Suprapubic skin (tissue), 4 donors: ENCODE results near the gene ASCC1. TPM values are rescaled to one million over a fixed set of nuclear protein-coding genes. Genes with fewer than 3 reads are reported as not detected.

Source experiments
- DNase-seq, 2 donors: peaks; one replicate each; pipeline ENCODE4 v3.0.0-alpha.2; 2019; ENCODE audit warnings: low spot score in 2 of 2
- H3K27ac ChIP-seq: fragments of 200-600 bp; sonication (generic); one replicate; pipeline ENCODE4 v1.5.1; 2019
- H3K27me3 ChIP-seq: fragments of 200-600 bp; sonication (generic); one replicate; pipeline ENCODE4 v1.5.1; 2019
- H3K36me3 ChIP-seq: fragments of 200-600 bp; sonication (generic); one replicate; pipeline ENCODE4 v1.5.1; 2019
- H3K4me1 ChIP-seq: fragments of 200-600 bp; sonication (generic); one replicate; pipeline ENCODE4 v1.5.1; 2019
- H3K4me3 ChIP-seq: fragments of 200-600 bp; sonication (generic); one replicate; pipeline ENCODE4 v1.5.1; 2019; ENCODE audit warnings: mild to moderate bottlenecking
- H3K9me3 ChIP-seq: fragments of 200-600 bp; sonication (generic); one replicate; pipeline ENCODE4 v1.5.1; 2019
- CTCF ChIP-seq, 2 donors: fragments of 200-600 bp in 1 of 2; fragments of 450-650 bp in 1 of 2; sonication (generic) in 1 of 2; IDR thresholded peaks; one replicate each; pipeline ENCODE4 v1.5.1; 2016 to 2019; ENCODE audit warnings: antibody characterized with exemption in 2 of 2, mild to moderate bottlenecking in 1 of 2, moderate library complexity in 1 of 2
- EP300 ChIP-seq: sonication (generic); formaldehyde crosslinking; IDR thresholded peaks from one replicate; pipeline ENCODE4 v1.6.1; 2017; ENCODE audit warnings: antibody characterized with exemption
- POLR2A ChIP-seq, 2 donors: fragments of 450-650 bp; IDR thresholded peaks; one replicate each; pipeline ENCODE4 v1.6.1; 2017; ENCODE audit warnings: antibody characterized with exemption in 2 of 2, mild to moderate bottlenecking in 2 of 2, moderate library complexity in 2 of 2
- POLR2AphosphoS5 ChIP-seq, 3 donors: sonication (generic); formaldehyde crosslinking; IDR thresholded peaks; one replicate each; pipeline ENCODE4 v1.6.1; 2017; ENCODE audit warnings: antibody characterized with exemption in 3 of 3
- WGBS: methylation state at CpG from one replicate; pipeline ENCODE4 v1.1.5; 2018; 5-methylcytosine and 5-hydroxymethylcytosine counted together
- total RNA-seq, 4 donors: library from RNA; depleted of rRNA; stranded (reverse); fragments of >200 nt; gene quantifications; one replicate each; pipeline ENCODE4 v1.1.0, GENCODE V29; 2016

ASCC1 gene
- total RNA-seq, 4 donors from 2014 or later: 20.2 to 31.7 (median 21.2) TPM

DNA sequence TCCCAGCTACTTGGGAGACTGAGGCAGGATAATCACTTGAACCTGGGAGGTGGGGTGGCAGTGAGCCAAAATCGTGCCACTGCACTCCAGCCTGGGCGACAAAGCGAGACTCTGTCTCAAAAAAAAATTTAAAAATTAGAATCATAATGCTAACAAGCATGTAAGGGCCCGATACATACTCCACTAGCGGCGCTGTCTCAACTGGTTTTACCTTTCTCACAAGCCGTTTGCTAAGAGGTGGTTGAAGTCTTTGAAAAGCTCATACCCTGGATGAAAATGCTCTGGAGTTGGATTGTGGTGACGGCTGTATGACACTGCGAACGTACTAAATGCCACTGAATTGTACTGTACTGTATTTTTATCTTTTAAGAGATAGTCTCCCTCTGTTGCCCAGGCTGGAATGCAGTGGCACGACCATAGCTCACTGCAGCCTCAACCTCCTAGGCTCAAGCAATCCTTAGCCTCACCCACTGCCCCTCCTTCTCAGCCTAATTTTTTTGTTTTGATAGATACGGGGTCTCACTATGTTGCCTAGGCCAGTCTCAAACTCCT, 157.7 kb downstream of the ASCC1 start:
- Histone ChIP-seq H3K9me3 (no peaks in the 10 kb centered on the region), H3K4me3 (no peak overlapping the region), H3K36me3 (no peaks in the 10 kb centered on the region), H3K4me1 (no peaks in the 10 kb centered on the region), H3K27ac (no peak overlapping the region), H3K27me3 (no peaks in the 10 kb centered on the region)
- TF ChIP-seq EP300 (no peak), POLR2A (IDR thresholded peaks at IDR 0.05) (no peak), POLR2AphosphoS5 (IDR thresholded peaks at IDR 0.05) (no peak), CTCF (IDR thresholded peaks at IDR 0.05) (no peak)
- WGBS: 85% methylated on average over 12 of the region's 12 CpGs
- DNase-seq: no peak

DNA sequence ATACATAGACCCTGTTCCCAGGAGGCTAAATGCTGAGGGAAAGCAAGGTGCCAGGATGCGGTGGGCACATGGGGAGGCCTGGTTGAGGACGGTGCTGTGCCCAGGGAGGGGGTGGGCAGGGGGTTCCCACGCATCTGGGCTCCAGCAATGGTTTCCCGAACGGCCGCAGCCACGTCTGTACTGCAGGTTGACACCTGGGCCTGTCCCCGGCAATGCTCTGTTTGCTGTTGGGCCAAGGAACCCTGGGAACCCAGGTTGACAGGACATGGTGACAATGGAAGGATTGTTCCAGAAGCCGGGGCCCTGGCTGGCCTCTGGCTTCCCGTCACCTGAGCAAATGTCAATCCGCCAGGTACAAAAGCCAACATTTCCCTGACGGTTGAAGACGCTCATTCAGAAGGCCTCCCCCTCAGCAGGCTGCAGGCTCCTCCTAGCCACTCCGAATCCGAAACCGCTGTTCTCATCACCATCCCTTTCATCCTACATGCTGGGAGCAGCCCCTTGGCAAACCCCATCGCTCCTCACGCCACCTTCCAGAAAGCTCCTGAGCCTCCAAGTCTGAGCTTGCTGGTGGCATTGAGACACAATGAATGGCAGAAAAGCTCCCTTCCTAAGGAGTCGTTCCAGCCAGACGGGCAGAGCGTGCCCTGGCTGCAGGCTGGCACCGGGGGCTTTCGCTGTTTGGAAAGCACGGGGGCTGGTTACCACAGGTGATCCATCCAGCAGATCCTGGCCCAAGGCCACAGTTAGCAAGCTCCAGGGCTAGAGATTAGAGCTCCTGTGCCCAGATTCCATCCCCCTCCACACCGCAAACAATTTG, 158.9 kb downstream of the ASCC1 start:
- WGBS: 66% methylated on average over 8 of the region's 25 CpGs
- no peak overlapping the region for H3K4me3 ChIP-seq
- H3K4me1 ChIP-seq: no peaks in the 10 kb centered on the region
- DNase-seq: no peak
- H3K9me3 ChIP-seq: no peaks in the 10 kb centered on the region
- no peaks in the 10 kb centered on the region for H3K36me3 ChIP-seq
- no peak for TF ChIP-seq EP300
- TF ChIP-seq POLR2A (IDR thresholded peaks at IDR 0.05): no peak
- no peak for TF ChIP-seq POLR2AphosphoS5 (IDR thresholded peaks at IDR 0.05)
- TF ChIP-seq CTCF (IDR thresholded peaks at IDR 0.05): no peak
- no peaks in the 10 kb centered on the region for H3K27me3 ChIP-seq
- no peak overlapping the region for H3K27ac ChIP-seq

DNA sequence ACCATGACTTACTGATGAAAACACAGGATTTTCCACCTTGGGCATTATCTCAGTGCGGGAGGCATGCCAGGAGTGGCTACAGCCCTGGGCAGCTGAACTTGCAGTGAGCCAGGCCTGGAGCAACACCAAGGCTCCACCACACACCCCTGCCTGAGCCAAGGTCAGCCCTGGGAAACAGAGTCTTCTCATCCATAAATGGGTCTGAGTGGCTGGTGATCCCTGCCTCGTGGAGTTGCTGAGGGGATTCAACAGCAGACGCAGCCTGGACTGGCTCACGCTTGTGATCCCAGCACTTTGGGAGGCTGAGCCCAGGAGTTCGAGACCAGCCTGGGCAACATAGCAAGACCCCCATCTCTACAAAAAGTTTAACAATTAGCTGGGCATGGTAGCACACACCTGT, 160.0 kb downstream of the ASCC1 start:
- WGBS: 84% methylated on average over 5 of the region's 5 CpGs
- no peak for TF ChIP-seq EP300
- no peak for TF ChIP-seq POLR2AphosphoS5 (IDR thresholded peaks at IDR 0.05)
- TF ChIP-seq POLR2A (IDR thresholded peaks at IDR 0.05): no peak
- TF ChIP-seq CTCF (IDR thresholded peaks at IDR 0.05): no peak
- H3K27ac ChIP-seq: no peak overlapping the region
- H3K4me3 ChIP-seq: no peak overlapping the region
- no peak for DNase-seq
- no peaks in the 10 kb centered on the region for H3K27me3 ChIP-seq
- H3K36me3 ChIP-seq: no peaks in the 10 kb centered on the region
- no peaks in the 10 kb centered on the region for H3K9me3 ChIP-seq
- no peaks in the 10 kb centered on the region for H3K4me1 ChIP-seq

- TF ChIP-seq EP300 (no peak), POLR2AphosphoS5 (IDR thresholded peaks at IDR 0.05) (no peak), CTCF (IDR thresholded peaks at IDR 0.05) (no peak), POLR2A (IDR thresholded peaks at IDR 0.05) (no peak)
- no peaks in the 10 kb centered on the region for H3K9me3 ChIP-seq
- 100% methylated on average over 3 of the region's 7 CpGs for WGBS
- H3K4me3 ChIP-seq: no peak overlapping the region
- H3K36me3 ChIP-seq: no peaks in the 10 kb centered on the region
- no peaks in the 10 kb centered on the region for H3K27me3 ChIP-seq
- no peak for DNase-seq
- H3K27ac ChIP-seq: no peak overlapping the region
- H3K4me1 ChIP-seq: no peaks in the 10 kb centered on the region
These were observed 162.4 kb downstream of the ASCC1 start for GRCh38 chr10:72053690-72054089.

DNA sequence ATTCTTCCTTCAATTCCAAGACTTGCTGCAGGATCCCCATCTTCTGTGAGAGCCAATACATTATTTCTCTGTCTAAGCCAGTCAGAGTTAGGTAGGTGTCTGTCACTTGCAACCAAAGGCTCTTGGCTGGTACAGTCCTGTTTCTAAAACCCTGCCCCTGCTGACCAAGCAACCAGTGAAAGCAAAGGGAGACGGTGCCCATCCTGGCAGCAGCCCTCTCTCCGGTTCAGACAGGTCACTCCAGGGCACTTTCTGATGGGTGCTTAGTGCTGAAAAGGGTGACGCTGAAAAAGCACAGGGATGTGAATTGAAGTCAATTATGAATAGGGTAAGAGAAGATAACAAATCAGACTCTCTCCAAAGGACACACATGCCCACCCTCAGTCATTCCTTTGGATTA, 165.2 kb downstream of the ASCC1 start:
- no peak for DNase-seq
- Histone ChIP-seq H3K4me3 (no peak overlapping the region), H3K4me1 (peaks cover 4% of the 10 kb centered on the region), H3K27ac (no peak overlapping the region), H3K9me3 (no peaks in the 10 kb centered on the region), H3K27me3 (no peaks in the 10 kb centered on the region), H3K36me3 (no peaks in the 10 kb centered on the region)
- TF ChIP-seq POLR2A (IDR thresholded peaks at IDR 0.05) (no peak), CTCF (IDR thresholded peaks at IDR 0.05) (no peak), POLR2AphosphoS5 (IDR thresholded peaks at IDR 0.05) (no peak), EP300 (no peak)
- 92% methylated on average over 3 of the region's 3 CpGs for WGBS
